ENCODE results near the gene GDI1. TPM values are rescaled to one million over a fixed set of nuclear protein-coding genes. Genes with fewer than 3 reads are reported as not detected.

The GDI1 gene
- total and polyA plus RNA-seq, 9 of the 15 experiments (the other 6 are each of a cell fraction or from before 2014, with no cell fraction given): 0.97 to 82.6 (median 37.5) TPM

DNA sequence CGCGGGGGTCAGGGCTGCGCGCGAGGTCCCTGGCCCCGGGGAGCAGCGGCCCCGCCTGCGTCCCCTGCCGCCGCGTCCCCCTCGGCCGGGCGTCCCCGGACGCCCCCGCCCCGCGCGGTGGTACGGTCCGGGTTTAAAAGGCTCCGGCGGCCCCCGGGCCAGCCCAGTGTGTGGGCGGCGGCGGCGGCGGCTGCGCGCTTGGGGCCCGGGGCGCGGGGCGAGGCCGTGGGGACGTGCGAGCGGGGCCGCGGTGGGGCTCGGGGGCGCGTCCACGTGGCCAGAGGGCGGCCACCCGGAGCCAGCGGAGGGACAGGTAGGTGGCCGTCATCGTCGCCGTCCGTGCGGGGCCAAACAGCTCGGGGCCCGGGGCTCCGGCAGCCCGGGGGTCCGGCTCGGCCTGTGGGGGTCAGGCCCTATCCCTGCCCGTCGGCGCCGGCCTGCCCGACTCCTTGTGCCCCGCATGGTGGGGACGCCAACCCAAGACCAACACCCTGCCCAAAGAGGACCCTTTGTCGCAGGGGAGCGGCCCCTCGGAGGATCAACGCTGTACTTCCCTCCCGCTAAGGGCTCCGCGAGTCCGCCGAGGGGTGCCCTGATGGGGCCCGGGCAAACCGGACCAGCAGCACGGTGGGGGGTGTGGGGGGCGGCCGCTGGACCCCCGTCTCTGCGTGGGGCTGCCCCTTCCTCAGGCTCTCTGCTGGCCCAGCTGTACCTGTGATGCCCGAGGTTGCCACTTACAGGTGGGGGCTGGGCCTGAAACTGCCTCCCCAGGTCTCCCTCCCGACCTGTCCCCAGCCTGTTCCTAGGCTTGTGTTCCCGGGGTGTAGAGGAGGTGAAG is 21.4 kb downstream of the GDI1 start, which contains the start of gene PLXNA3 (continued):
- TF ChIP-seq, protein P1, sequence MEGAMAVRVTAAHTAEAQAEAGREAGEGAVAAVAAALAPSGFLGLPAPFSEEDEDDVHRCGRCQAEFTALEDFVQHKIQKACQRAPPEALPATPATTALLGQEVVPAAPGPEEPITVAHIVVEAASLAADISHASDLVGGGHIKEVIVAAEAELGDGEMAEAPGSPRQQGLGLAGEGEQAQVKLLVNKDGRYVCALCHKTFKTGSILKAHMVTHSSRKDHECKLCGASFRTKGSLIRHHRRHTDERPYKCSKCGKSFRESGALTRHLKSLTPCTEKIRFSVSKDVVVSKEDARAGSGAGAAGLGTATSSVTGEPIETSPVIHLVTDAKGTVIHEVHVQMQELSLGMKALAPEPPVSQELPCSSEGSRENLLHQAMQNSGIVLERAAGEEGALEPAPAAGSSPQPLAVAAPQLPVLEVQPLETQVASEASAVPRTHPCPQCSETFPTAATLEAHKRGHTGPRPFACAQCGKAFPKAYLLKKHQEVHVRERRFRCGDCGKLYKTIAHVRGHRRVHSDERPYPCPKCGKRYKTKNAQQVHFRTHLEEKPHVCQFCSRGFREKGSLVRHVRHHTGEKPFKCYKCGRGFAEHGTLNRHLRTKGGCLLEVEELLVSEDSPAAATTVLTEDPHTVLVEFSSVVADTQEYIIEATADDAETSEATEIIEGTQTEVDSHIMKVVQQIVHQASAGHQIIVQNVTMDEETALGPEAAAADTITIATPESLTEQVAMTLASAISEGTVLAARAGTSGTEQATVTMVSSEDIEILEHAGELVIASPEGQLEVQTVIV (CRISPR knock-in tag; IDR thresholded peaks at IDR 0.05; ENCODE audit: borderline replicate concordance): no peak
- TF ChIP-seq ZNF561 (CRISPR knock-in tag; conservative IDR thresholded peaks at IDR 0.05) (no peak), ETS1 (conservative IDR thresholded peaks at IDR 0.05; ENCODE audit: control insufficient read depth, low read depth, low read length) (peak; percentile 60; the same call in 1 of the 2 replicates), GATAD2B (IDR thresholded peaks at IDR 0.05; ENCODE audit: borderline replicate concordance) (0 out of 2 replicates have a peak, but pooled peaks have one; percentile 54), TEAD1 (CRISPR knock-in tag; IDR thresholded peaks at IDR 0.05) (no peak), MEF2A (IDR thresholded peaks at IDR 0.05; ENCODE audit: control insufficient read depth, low read depth, low read length) (no peak), JUND (IDR thresholded peaks at IDR 0.05; ENCODE audit: borderline replicate concordance, low read depth, low read length) (peak; percentile 43; the same call in 1 of the 2 replicates), JUND (tag; IDR thresholded peaks at IDR 0.05; ENCODE audit: borderline replicate concordance, low read depth, low read length) (no peak), CCNT2 (IDR thresholded peaks at IDR 0.05; ENCODE audit: borderline replicate concordance, extremely low read depth, insufficient read length, low read depth, low read length) (peak; percentile 61), SP1 (CRISPR knock-in tag; IDR thresholded peaks at IDR 0.05) (peak; percentile 40; the same call in 1 of the 2 replicates), TSHZ1 (CRISPR knock-in tag; IDR thresholded peaks at IDR 0.05) (no peak), DEAF1 (CRISPR knock-in tag; IDR thresholded peaks at IDR 0.05) (no peak), RFX5 (IDR thresholded peaks at IDR 0.05; ENCODE audit: low read depth, low read length) (no peak), ZFX (CRISPR knock-in tag; IDR thresholded peaks at IDR 0.05) (peak; percentile 47)
- TF ChIP-seq, protein P2, sequence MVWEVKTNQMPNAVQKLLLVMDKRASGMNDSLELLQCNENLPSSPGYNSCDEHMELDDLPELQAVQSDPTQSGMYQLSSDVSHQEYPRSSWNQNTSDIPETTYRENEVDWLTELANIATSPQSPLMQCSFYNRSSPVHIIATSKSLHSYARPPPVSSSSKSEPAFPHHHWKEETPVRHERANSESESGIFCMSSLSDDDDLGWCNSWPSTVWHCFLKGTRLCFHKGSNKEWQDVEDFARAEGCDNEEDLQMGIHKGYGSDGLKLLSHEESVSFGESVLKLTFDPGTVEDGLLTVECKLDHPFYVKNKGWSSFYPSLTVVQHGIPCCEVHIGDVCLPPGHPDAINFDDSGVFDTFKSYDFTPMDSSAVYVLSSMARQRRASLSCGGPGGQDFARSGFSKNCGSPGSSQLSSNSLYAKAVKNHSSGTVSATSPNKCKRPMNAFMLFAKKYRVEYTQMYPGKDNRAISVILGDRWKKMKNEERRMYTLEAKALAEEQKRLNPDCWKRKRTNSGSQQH (CRISPR knock-in tag; IDR thresholded peaks at IDR 0.05): no peak
